Hepatocyte (in vitro differentiated cells): ENCODE data around the gene STK39.

Experiments used
- CTCF ChIP-seq: fragments of 200-600 bp; sonication (generic); IDR thresholded peaks from 2 replicates; pipeline ENCODE4 v1.5.1; 2016; ENCODE audit warnings: antibody characterized with exemption, mild to moderate bottlenecking; ENCODE audit not compliant: poor library complexity
- EZH2 ChIP-seq: fragments of 200-600 bp; sonication (generic); IDR thresholded peaks from 2 replicates; pipeline ENCODE4 v1.6.1; 2016; ENCODE audit warnings: antibody characterized with exemption, mild to moderate bottlenecking, borderline replicate concordance
- EZH2phosphoT487 ChIP-seq: fragments of 200-600 bp; sonication (generic); IDR thresholded peaks from one replicate; pipeline ENCODE4 v1.6.1; 2018; ENCODE audit warnings: antibody characterized with exemption, mild to moderate bottlenecking, low read depth, moderate library complexity; ENCODE audit not compliant: unreplicated experiment, severe bottlenecking

- TF ChIP-seq CTCF (no peak), EZH2phosphoT487 (no peak), EZH2 (no peak)
These were observed 163.1 kb downstream of the STK39 start for GRCh38 chr2:168084288-168084687.
